Mesenchymal stem cell (in vitro differentiated cells and primary cell): ENCODE measurements around the gene MINDY1.

Experiments
- DNase-seq: peaks from one replicate; pipeline ENCODE4 v3.0.0-alpha.2; 2013
- H2AFZ ChIP-seq: one replicate; pipeline ENCODE4 v1.6.1; 2013; ENCODE audit warnings: low read depth, mild to moderate bottlenecking, control low read depth, inconsistent platforms, low read length, moderate library complexity
- H2AK5ac ChIP-seq: 2 replicates; pipeline ENCODE4 v1.6.1; 2013; ENCODE audit warnings: low read length, moderate library complexity, mild to moderate bottlenecking, inconsistent platforms; ENCODE audit not compliant: severe bottlenecking
- H2BK120ac ChIP-seq: one replicate; pipeline ENCODE4 v1.6.1; 2013; ENCODE audit warnings: low read depth, mild to moderate bottlenecking, inconsistent platforms, low read length, moderate library complexity
- H2BK12ac ChIP-seq, 2 experiments: one replicate each; pipeline ENCODE4 v1.6.1; 2013; ENCODE audit warnings: inconsistent platforms in 2 of 2, low read length in 2 of 2, mild to moderate bottlenecking in 2 of 2, moderate library complexity in 2 of 2, control low read depth in 1 of 2
- H2BK15ac ChIP-seq: one replicate; pipeline ENCODE4 v1.6.1; 2013; ENCODE audit warnings: mild to moderate bottlenecking, low read depth, inconsistent platforms; ENCODE audit not compliant: poor library complexity, severe bottlenecking
- H2BK5ac ChIP-seq: 2 replicates; pipeline ENCODE4 v1.6.1; 2013; ENCODE audit warnings: low read depth, mild to moderate bottlenecking, low read length, control low read depth, inconsistent platforms; ENCODE audit not compliant: poor library complexity, severe bottlenecking
- H3K14ac ChIP-seq, 2 experiments: one replicate each; pipeline ENCODE4 v1.6.1; 2013; ENCODE audit warnings: inconsistent platforms in 2 of 2, low read length in 2 of 2, control low read depth in 1 of 2, mild to moderate bottlenecking in 1 of 2, moderate library complexity in 1 of 2
- H3K18ac ChIP-seq, 2 experiments: one replicate each; pipeline ENCODE4 v1.6.1; 2013; ENCODE audit warnings: inconsistent platforms in 2 of 2, low read length in 2 of 2, control low read depth in 1 of 2, low read depth in 1 of 2, mild to moderate bottlenecking in 1 of 2
- H3K23ac ChIP-seq, 2 experiments: one replicate each; pipeline ENCODE4 v1.6.1; 2013; ENCODE audit warnings: inconsistent platforms in 2 of 2, low read length in 2 of 2, mild to moderate bottlenecking in 2 of 2, moderate library complexity in 2 of 2, control low read depth in 1 of 2
- H3K27ac ChIP-seq: 2 replicates; pipeline ENCODE4 v1.5.1; 2013; ENCODE audit warnings: mild to moderate bottlenecking, moderate library complexity, low read length, control low read depth, inconsistent platforms; ENCODE audit not compliant: poor library complexity, severe bottlenecking
- H3K27me3 ChIP-seq, 2 experiments: 2 replicates each; pipeline versions ENCODE4 v1.6.1 to v1.7.0; 2013; ENCODE audit warnings: low read length in 2 of 2, mild to moderate bottlenecking in 2 of 2, moderate library complexity in 2 of 2, control low read depth in 1 of 2, inconsistent platforms in 1 of 2; ENCODE audit not compliant: control insufficient read depth in 1 of 2, insufficient read depth in 1 of 2
- H3K36me3 ChIP-seq, 2 experiments: 2 replicates each; pipeline versions ENCODE4 v1.6.1 to v1.7.0; 2013; ENCODE audit warnings: low read length in 2 of 2, control low read depth in 1 of 2, inconsistent platforms in 1 of 2, low read depth in 1 of 2, mild to moderate bottlenecking in 1 of 2; ENCODE audit not compliant: insufficient read depth in 2 of 2, control insufficient read depth in 1 of 2
- H3K4ac ChIP-seq, 2 experiments: one replicate each; pipeline ENCODE4 v1.6.1; 2013; ENCODE audit warnings: inconsistent platforms in 2 of 2, low read length in 2 of 2, mild to moderate bottlenecking in 2 of 2, moderate library complexity in 2 of 2, control low read depth in 1 of 2, low read depth in 1 of 2
- H3K4me1 ChIP-seq: 2 replicates; pipeline ENCODE4 v1.6.1; 2013; ENCODE audit warnings: low read depth, low read length, control low read depth; ENCODE audit not compliant: control insufficient read depth, insufficient read depth
- H3K4me2 ChIP-seq: 2 replicates; pipeline ENCODE4 v1.6.1; 2013; ENCODE audit warnings: low read length, mild to moderate bottlenecking, inconsistent platforms; ENCODE audit not compliant: poor library complexity, severe bottlenecking
- H3K4me3 ChIP-seq, 2 experiments: 2 replicates each; pipeline versions ENCODE4 v1.5.1 to v1.7.0; 2013; ENCODE audit warnings: low read length in 2 of 2, mild to moderate bottlenecking in 2 of 2, control low read depth in 1 of 2, low read depth in 1 of 2; ENCODE audit not compliant: insufficient read depth in 1 of 2
- H3K79me1 ChIP-seq: replicated peaks from 2 replicates; pipeline ENCODE4 v1.6.1; 2013; ENCODE audit warnings: mild to moderate bottlenecking, control low read depth, low read length, inconsistent platforms; ENCODE audit not compliant: poor library complexity, severe bottlenecking
- H3K9ac ChIP-seq: 2 replicates; pipeline ENCODE4 v1.7.0; 2013; ENCODE audit warnings: mild to moderate bottlenecking, low read length, moderate library complexity
- H3K9me3 ChIP-seq: 2 replicates; pipeline ENCODE4 v1.7.0; 2013; ENCODE audit warnings: mild to moderate bottlenecking, low read length; ENCODE audit not compliant: control insufficient read depth
- H4K8ac ChIP-seq: one replicate; pipeline ENCODE4 v1.6.1; 2013; ENCODE audit warnings: inconsistent platforms, mild to moderate bottlenecking, low read length, moderate library complexity
- H4K91ac ChIP-seq: one replicate; pipeline ENCODE4 v1.6.1; 2013; ENCODE audit warnings: mild to moderate bottlenecking, low read length, inconsistent platforms
- WGBS: methylation state at CpG from one replicate; pipeline ENCODE4 v1.1.7; 2013; ENCODE audit warnings: mixed read lengths; 5-methylcytosine and 5-hydroxymethylcytosine counted together

Gene MINDY1

DNA sequence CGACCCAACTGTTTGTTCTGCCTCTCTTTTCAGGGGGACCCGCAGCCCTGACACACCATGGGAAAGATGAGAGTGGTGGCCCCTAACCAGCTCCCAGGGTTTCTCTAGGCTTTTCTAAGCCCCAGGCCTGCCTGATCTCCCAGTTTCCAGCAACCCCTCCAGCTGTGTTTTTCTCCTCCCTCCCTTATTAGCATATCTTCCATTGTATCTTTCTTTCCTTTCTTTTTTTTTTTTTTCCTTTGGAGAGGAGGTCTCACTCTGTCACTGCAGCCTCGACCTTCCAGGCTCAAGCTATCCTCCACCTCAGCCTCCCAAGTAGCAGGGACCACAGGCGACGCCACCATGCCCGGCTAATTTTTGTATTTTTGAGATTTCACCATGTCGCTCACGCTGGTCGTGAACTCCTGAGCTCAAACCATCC lies 30.3 kb downstream of the MINDY1 start:
- Histone ChIP-seq H3K36me3 (no peaks in the 10 kb centered on the region), H2BK120ac (no peak overlapping the region), H2BK12ac (peak overlapping the region; percentile 51 to 70), H3K4me2 (no peak overlapping the region), H4K8ac (peak overlapping the region; percentile 45), H3K14ac (no peak overlapping the region), H3K18ac (no peak overlapping the region), H2BK5ac (no peak overlapping the region), H3K9me3 (no peaks in the 10 kb centered on the region), H3K9ac (no peak overlapping the region), H3K27me3 (no peaks in the 10 kb centered on the region), H2AFZ (no peak overlapping the region), H4K91ac (no peak overlapping the region), H2BK15ac (peak overlapping the region; percentile 73), H3K4me1 (peaks cover 36% of the 10 kb centered on the region), H3K4ac (peak overlapping the region in 1 of 2 experiments; percentile 29), H3K4me3 (no peak overlapping the region), H2AK5ac (peak overlapping the region; percentile 10), H3K27ac (no peak overlapping the region), H3K79me1 (no peaks in the 10 kb centered on the region), H3K23ac (no peak overlapping the region)
- 92% methylated on average over 9 of the region's 9 CpGs for WGBS
- no peak for DNase-seq

DNA sequence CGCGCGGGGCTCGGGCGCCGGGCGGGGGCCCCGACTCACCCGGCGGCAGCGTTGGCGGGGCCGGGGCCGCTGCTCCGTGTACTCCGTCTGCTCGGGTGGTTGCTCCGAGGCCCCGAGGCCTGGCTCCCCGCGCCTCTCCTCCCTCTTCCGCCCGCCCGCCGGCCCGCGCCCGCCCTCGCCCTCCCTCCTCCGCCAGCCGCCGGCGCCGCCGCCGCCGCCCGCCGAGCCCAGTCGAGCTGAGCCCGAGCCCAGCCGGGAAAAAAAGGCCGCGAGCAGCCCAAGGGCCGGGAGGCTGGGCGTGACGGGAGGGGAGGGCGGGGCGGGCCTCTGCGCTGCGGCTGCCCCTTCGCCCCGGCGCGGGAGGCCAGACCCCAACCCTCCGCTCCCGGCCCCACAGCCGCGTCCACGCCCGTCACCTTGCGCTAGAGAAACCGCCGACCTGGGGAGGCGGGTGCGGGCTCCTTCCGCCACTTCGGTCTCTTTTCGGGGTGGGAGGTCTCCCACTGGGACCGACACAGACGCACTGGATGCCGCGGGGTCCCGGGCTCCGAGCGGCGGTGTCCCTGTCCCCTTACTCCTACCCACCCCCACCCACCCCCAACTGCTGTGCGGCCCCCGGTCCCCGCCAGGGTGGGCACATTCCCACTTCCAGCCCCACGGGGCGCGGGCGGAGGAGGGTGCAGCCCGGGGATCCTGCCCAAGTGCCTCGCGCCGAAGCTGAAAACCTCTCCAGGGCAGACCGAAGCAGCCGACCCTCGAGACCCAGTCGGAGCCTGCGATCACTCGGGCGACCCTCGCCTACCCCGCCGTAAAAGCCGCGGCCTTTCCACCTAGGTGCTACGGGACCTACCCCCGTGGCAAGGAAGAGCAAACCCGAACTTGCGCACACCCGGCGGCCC lies 31.9 kb downstream of the MINDY1 start, which contains the start of gene CERS2:
Gene CERS2, minus strand, starts transcription at position 256 of the 899 bp plus-strand sequence. CDS start 5,745 bp downstream, outside the sequence.
- Histone ChIP-seq H2BK15ac (peak within 1 kb of the TSS; percentile 100), H4K8ac (peak within 1 kb of the TSS; percentile 94), H2BK120ac (peak within 1 kb of the TSS; percentile 99), H4K91ac (peak within 1 kb of the TSS; percentile 90), H3K4me3 (peak within 1 kb of the TSS; percentile 84 to 97), H3K4me1 (peaks cover 44% of the 10 kb centered on the region), H3K18ac (peak within 1 kb of the TSS; percentile 93 to 94), H3K4ac (peak within 1 kb of the TSS; percentile 96 to 99), H3K27me3 (no peaks in the 10 kb centered on the region), H3K9ac (peak within 1 kb of the TSS; percentile 96), H3K9me3 (no peaks in the 10 kb centered on the region), H3K4me2 (peak within 1 kb of the TSS; percentile 85), H3K27ac (peak within 1 kb of the TSS; percentile 88), H2AFZ (no peak within 1 kb of the TSS), H2BK12ac (peak within 1 kb of the TSS in 1 of 2 experiments; percentile 92), H3K14ac (peak within 1 kb of the TSS; percentile 88 to 91), H2BK5ac (peak within 1 kb of the TSS; percentile 96), H3K23ac (peak within 1 kb of the TSS; percentile 83 to 87), H3K36me3 (no peaks in the 10 kb centered on the region), H3K79me1 (no peaks in the 10 kb centered on the region), H2AK5ac (peak within 1 kb of the TSS; percentile 44)
- 5% methylated on average over 78 of the region's 106 CpGs for WGBS
- peak; percentile 84 for DNase-seq

DNA sequence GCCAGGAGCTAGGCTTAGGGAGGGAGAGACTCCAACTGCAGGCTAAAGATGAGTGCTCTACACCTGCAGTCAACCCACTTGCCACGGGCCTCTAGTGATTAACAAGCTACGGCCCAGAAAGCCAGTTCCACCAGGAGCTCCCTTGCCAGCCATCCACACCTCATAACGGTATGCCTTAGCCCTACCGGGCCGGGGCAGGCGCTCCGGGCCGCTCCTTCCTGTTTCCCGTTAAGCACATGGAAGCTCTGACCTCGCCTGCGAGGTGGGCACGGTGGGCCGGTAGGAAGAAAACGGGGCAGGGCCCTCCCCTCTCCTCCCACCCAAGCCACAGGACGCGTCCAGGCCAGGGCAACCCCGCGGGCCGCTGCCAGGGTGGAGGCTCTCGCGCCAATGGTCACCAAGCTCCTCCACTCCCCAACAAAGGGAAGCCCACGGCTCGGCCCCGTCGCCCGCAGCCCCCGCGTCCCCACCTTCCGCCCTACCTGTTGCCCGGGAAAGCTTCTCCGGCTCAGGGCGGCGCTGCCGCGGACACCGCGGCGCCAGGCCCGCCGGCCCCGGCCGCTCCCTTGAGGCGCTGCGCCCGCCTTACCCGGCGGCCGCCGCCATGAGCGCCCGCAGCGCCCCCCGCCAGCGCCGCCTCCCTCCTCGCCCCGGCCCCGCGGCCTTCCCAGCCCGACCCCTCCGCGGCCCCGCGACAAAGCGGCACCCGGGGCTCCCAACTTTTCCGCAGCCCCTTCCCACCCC lies 32.7 kb downstream of the MINDY1 start:
- peak overlapping the region; percentile 99 for H2BK120ac ChIP-seq
- WGBS: 2% methylated on average over 37 of the region's 67 CpGs
- H3K4ac ChIP-seq: peak overlapping the region; percentile 96 to 99

More for the DNA sequence above, 32.7 kb downstream of the MINDY1 start:
- Histone ChIP-seq H2BK12ac (peak overlapping the region in 1 of 2 experiments; percentile 29), H3K9ac (peak overlapping the region; percentile 96), H2BK15ac (peak overlapping the region; percentile 95), H4K91ac (peak overlapping the region; percentile 90), H4K8ac (peak overlapping the region; percentile 94), H3K18ac (peak overlapping the region; percentile 93 to 94), H3K79me1 (no peaks in the 10 kb centered on the region), H3K23ac (peak overlapping the region; percentile 83 to 87), H3K9me3 (no peaks in the 10 kb centered on the region), H2BK5ac (peak overlapping the region; percentile 96), H2AFZ (no peak overlapping the region), H3K14ac (peak overlapping the region; percentile 88 to 91), H3K27ac (peak overlapping the region; percentile 88), H3K36me3 (peaks cover 0 to 1% of the 10 kb centered on the region in 2 experiments), H2AK5ac (peak overlapping the region; percentile 37), H3K27me3 (no peaks in the 10 kb centered on the region), H3K4me3 (peak overlapping the region; percentile 84 to 97), H3K4me2 (peak overlapping the region; percentile 85), H3K4me1 (peaks cover 42% of the 10 kb centered on the region)
- DNase-seq: peak; percentile 23
